ENCODE data around the gene ATP8B3. TPM values are rescaled to one million over a fixed set of nuclear protein-coding genes. Genes with fewer than 3 reads are reported as not detected.

ATP8B3 gene
- polyA plus RNA-seq, 3 donors = 0.33 to 1.8 (median 0.80) TPM

DNA sequence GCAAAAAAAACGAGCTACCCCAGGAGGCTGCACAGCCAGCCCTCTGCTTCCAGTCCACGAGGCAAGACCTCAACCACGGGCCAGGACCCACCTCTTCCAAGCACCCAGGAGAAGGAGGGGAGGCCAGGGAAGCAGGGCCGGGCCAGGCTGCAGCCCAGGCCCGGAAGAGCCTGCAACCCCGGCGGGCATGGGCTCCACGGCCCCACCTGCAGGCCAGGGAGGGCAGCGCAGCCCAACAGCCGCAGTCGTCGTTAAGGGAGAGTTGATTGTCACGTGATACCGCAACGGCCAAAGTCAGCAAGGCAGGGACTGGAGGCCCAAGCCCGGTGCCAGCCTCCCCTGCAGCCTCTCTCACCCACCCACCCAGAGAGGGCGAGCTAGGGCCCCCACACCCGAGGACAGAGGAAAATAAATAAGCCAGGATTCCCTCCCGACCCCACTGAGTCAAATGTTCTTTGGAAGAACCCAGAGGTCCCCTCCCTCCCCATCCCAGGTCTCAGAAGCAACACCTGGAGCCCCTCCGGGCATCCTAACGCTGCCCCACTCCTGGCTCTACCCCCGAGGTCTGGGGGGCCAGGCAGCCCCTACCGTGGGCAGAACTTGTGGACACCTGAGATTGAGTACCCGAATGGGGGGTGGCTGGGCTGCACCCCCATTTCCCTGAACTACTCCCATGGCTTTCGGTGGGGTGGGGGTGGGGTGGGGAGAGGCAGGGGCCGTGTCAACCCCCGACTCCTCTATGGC, 41.4 kb upstream of the ATP8B3 start:
- 31 to 37% (median 33%) methylated on average over 27 of the region's 27 CpGs for WGBS, 3 donors
- H3K27ac ChIP-seq (ENCODE audit: low read depth, low read length) = no peak overlapping the region

GRCh38 chr19:1852581-1853128, 40.6 kb upstream of the ATP8B3 start:
- H3K27ac ChIP-seq (ENCODE audit: low read depth, low read length) = no peak overlapping the region
- WGBS, 3 donors = 56 to 71% (median 64%) methylated on average over 9 of the region's 9 CpGs

- H3K27ac ChIP-seq (ENCODE audit: low read depth, low read length) = no peak overlapping the region
- 19 to 30% (median 28%) methylated on average over 53 to 66 of the region's 66 CpGs for WGBS, 3 donors
These were observed 39.8 kb upstream of the ATP8B3 start for GRCh38 chr19:1851654-1852580.

DNA sequence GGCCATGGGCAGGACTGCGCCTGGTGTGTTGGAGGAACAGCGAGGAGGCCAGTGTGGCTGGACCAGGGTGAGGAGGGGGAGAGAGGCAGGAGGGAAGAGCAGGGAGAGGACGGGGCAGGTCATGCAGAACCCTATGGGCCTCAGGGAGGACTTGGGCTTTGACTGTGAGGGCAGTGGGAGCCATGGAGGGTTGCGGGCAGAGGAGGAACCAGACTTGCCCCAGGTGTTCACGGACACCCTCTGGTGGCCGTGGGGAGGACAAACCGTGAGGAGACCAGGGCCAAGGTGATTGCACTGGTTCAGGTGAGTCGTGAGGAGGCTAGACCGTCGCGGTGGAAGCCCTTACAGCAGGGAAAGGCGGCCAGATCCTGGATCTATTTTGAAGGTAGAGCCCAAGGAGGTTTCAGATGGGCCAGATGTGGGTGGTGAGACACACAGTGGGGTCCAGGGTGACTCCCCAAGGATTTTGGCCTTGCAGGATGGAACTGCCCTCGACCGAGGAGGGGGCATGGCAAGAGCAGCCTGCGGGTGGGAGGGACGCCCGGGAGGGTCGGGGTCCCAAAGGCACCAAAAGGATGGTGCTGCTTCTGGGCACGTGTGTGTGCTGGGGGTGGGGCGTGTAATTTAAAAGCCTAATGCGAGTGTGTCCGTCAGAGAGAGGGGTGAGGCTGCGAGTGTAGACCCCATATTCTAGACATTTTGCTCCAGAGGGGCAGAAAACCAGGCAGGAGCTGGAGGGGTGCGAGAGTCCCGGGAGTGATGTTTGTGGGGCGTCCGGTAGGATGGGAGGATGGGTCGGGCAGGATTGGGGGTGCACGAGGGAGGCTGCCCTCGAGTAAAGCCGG, 39.0 kb upstream of the ATP8B3 start:
- no peak overlapping the region for H3K27ac ChIP-seq (ENCODE audit: low read depth, low read length)
- WGBS, 3 donors = 65 to 80% (median 72%) methylated on average over 29 to 31 of the region's 31 CpGs

DNA sequence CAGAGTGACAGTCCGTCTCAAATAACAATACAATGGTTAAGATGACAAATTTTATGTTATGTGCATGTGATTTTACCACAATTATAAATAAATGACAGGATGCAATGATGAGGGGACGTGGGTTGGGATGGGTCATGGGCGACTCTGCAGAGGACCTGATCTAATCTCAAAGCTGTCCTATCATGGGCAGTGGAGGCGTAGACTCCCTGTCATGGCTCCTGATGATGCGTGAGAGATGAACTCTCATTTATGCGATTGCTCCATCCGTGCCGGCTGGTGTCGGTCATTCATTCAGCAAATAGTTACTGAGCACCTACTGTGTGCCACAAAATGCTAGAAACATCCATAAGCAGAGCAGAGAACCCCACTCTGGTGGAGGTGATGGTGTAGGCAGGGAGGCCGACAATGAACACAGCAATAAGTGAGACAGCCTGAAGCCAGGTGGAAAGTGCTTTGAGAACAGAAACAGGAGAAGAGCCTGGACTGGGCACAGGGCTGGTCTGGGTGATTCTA, 37.9 kb upstream of the ATP8B3 start:
- H3K27ac ChIP-seq (ENCODE audit: low read depth, low read length) = no peak overlapping the region
- 85 to 92% (median 90%) methylated on average over 10 of the region's 10 CpGs for WGBS, 3 donors

GRCh38 chr19:1849132-1849474, 37.0 kb upstream of the ATP8B3 start:
- no peak overlapping the region for H3K27ac ChIP-seq (ENCODE audit: low read depth, low read length)
- 54 to 59% (median 57%) methylated on average over 5 of the region's 5 CpGs for WGBS, 3 donors

DNA sequence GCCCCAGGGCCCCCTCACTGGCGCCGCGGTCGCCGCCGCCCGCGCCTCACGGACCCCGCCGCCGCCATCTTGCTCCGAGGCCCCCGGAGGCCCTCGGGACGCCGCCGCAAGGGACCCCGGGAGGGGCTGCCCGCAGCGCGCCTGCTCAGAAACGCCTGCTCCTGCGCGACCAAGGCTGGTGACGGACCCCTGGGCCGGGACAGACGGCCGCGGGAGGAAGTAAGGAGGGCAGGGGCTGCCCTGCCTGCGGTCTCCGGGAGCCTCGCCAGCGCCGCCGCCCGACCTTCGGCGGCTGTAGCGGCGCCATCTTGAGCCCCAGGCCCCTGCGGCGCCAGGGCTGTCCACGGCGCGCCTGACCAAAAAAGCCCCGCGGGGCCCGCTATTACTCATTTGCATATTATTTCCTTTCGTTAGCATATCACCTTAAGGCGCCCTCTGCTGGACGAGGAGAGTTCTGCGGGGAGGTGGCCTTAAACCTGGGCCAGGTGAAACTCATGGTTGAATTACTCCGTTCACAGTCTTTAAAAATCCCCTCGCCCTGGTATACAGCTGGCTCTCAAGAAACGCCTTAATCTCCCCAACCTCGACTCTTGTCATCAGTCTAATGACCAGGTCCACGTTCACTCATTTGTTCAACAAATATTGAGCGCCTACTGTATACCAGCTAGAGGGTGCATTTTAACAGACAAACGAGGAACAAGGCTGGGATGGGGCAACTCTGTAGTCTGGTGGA, 36.5 kb upstream of the ATP8B3 start, which contains the start of gene REXO1:
REXO1 (minus strand) TSS at position 85 of the 733 bp plus-strand sequence. CDS start 125 bp downstream, outside the sequence.
- WGBS, 3 donors = 2 to 3% (median 2%) methylated on average over 55 to 60 of the region's 60 CpGs
- peak within 1 kb of the TSS; percentile 98 for H3K27ac ChIP-seq (ENCODE audit: low read depth, low read length)

- 0% methylated on average over 61 to 72 of the region's 72 CpGs for WGBS, 3 donors
- peak overlapping the region; percentile 98 for H3K27ac ChIP-seq (ENCODE audit: low read depth, low read length)
These were observed 35.8 kb upstream of the ATP8B3 start for GRCh38 chr19:1847684-1848398.

- no peak overlapping the region for H3K27ac ChIP-seq (ENCODE audit: low read depth, low read length)
- 4 to 6% (median 5%) methylated on average over 12 of the region's 12 CpGs for WGBS, 3 donors
These were observed 35.2 kb upstream of the ATP8B3 start for GRCh38 chr19:1847348-1847683.

DNA sequence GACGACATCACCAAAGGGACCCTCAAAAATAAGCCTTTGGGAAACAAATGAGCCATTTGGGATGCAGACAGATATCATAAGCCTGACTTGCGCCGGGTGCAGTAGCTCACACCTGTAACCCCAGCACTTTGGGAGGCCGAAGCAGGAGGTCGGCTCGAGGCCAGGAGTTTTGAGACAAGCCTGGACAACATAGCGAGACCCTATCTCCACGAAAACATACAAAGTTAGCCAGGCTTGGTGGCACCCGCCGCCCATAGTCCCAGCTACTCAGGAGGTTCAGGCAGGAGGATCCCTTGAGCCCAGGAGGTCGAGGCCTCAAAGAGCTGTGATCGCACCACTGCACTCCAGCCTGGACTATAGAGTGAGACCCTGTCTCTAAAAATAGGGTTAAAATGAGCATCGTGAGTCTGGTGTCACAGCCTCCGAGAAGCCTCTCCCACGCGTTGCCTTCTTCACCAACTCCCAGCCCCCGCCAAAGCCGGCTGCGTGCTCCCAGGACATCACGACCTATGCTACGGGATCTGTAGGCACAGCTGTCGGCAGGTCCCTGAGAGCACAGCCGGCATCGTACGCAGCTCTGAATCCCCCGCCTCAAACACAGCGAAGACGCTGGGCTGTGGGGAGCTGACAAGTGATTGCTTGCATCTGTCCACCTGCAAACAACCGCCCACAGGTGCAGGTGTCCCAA, 34.6 kb upstream of the ATP8B3 start:
- WGBS, 3 donors = 48 to 77% (median 77%) methylated on average over 29 of the region's 29 CpGs
- H3K27ac ChIP-seq (ENCODE audit: low read depth, low read length) = no peak overlapping the region

GRCh38 chr19:1845642-1846041, 33.6 kb upstream of the ATP8B3 start:
- 74 to 88% (median 87%) methylated on average over 11 of the region's 11 CpGs for WGBS, 3 donors
- H3K27ac ChIP-seq (ENCODE audit: low read depth, low read length) = no peak overlapping the region

DNA sequence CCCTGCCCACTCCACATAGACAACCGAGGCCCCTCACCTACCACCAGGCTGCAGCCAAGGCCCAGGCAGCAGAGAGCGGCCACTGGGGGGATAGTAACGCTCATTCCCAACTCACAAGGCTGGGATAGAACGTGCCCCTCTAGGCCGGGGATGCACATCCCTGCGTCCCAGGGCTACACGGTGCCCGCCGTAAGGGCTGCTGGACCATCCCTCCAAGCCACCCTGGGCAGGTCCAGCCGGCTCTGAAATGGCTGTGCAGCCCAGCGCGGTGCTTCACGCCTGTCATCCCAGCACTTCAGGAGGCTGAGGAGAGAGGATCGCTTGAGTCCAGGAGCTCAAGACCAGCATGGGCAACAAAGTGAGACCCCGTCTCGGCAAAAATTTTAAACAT, 33.0 kb upstream of the ATP8B3 start:
- whole genome bisulfite sequencing, 3 donors = 83 to 90% (median 87%) methylated on average over 10 to 16 of the region's 16 CpGs

DNA sequence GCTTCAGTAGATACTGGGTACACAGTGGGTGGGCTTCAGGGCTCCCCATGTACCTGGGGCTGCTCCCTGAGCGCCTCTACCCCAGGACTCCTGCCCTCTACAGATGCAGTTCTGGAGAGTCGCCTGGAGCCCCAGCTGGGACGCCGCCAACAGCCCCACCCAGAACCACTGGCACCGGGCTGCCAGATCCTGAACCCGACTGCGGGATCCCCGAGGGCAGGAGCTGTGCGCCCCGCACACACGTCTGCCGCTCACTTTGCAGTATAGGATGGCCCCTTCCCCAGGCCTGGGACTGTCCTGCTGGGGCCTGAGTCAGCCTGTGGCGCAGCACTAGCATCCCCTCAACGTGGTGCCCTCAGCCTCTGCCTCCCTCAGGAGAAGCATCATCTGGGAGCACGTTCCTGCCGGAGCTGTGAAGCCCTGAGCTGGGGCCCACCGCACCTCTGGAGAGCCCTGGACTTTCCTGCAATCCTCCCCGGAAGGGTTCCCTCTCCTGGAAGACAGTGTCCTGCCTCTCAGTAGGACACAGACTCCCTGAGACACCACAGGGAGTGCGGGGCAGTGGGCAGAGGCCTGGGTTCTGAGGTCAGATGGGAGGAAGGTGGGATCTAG, 32.5 kb upstream of the ATP8B3 start:
- H3K27ac ChIP-seq (ENCODE audit: low read depth, low read length) = no peak overlapping the region
- WGBS, 3 donors = 70 to 78% (median 76%) methylated on average over 19 of the region's 19 CpGs

More for the DNA sequence above, 33.0 kb upstream of the ATP8B3 start:
- H3K27ac ChIP-seq (ENCODE audit: low read depth, low read length) = no peak overlapping the region

DNA sequence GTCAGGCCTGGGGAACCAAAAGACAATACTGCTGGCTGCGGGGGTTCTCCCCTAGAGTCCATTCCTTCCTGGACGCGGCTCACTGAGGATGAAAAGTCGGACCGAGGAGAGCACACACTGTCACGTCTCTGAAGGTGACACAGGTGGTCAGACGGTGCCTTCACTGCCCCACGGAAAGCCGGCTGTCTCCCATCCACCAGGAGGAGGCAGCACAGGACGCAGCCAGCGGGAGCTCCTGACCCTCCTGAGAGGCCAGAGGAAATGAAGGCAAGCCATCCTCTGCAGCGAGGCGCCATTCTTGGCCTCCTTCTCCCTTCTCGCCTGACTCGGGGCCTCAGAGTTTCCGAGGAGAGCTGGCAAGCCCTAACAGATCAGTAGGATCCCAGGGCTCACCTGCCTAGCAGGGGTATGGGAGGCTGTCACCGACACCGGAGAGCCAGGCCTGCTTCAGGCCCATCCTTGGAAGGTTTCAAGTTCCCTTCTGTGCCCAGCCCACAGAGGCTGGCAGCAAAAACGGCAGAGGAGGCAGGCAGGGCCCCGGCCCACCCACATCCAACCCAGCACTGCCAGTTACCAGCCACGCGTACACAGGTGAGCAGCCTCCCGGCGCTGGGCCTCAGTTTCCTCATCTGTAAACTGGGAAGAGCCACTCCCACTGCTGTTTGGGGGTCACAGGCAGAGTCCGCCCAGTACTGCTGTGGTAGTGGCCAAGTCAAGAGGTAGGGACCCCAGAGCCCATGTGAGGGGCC, 31.7 kb upstream of the ATP8B3 start:
- no peak overlapping the region for H3K27ac ChIP-seq (ENCODE audit: low read depth, low read length)
- WGBS, 3 donors = 75 to 77% (median 76%) methylated on average over 22 to 25 of the region's 25 CpGs

- H3K27ac ChIP-seq (ENCODE audit: low read depth, low read length) = no peak overlapping the region
- 82 to 91% (median 84%) methylated on average over 22 of the region's 22 CpGs for WGBS, 3 donors
These were observed 31.0 kb upstream of the ATP8B3 start for GRCh38 chr19:1843116-1843515.
